Erythroblast (primary cell): Measurements from ENCODE around the gene ABHD6.

Experiments
- GATA1 ChIP-seq: IDR thresholded peaks from 2 replicates; pipeline ENCODE4 v1.6.1; 2011; ENCODE audit warnings: low read depth, mild to moderate bottlenecking, control low read depth, low read length, moderate library complexity
- POLR2A ChIP-seq: IDR thresholded peaks from 2 replicates; pipeline ENCODE4 v1.6.1; 2011; ENCODE audit warnings: mild to moderate bottlenecking, low read length

GRCh38 chr3:58204720-58205119 is 32.9 kb upstream of the ABHD6 start:
- TF ChIP-seq POLR2A, result no peak
- no peak for TF ChIP-seq GATA1
